ENCODE results near the gene KIF26B.
"Not testable (repeated sequence)": the region's sequence is repeated elsewhere in the genome, so short reads cannot be mapped to it uniquely, and the experiment has no call there.

The KIF26B gene

DNA sequence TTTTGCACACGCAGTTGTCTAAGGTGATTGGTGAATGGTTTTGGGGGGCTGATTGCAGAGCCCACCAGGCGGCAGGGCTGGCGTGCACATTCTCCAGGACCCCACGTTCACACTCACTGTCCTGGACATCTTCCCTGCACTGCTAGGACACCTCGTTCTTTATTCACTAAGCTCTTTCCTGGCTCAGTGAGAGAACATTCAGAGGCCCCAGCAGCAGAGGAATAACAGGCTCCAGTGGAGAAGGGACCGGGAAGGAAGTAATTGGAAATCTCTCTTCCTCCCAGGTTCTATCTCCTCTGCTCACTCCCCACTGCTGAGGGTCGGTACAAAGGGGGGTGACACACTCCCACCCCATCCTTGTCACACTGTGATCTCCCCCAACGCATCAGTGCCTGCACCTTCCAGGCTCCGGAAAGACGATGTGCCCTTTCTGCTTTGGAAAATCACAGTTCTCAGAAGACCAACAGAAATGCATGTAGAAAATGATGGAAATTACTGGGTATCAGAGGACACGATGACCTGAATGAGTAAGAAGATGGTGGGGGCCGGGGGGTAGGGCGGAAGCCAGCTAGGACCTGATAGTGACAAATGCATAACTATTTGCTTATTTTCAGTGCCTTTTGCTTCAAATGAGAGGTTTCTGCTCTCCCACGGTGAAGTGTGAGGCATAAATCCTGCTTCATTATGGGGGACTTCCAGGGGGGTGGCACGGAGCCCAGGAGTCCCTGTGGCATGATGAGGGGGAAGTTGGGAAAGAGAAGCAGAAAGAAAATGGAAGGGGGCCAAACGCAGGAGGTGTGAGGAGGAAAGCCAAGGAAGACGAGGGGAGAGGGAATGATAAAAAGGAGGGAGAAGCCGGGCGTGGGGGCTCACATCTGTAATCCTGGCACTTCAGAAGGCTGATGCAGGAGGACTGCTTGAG lies 25.2 kb upstream of the KIF26B start:
- FAIRE-seq (no peak), DNase-seq (ENCODE audit: insufficient read length, low spot score) (no peak)
- no peak for TF ChIP-seq POU2F2 (IDR thresholded peaks at IDR 0.05; ENCODE audit: low read depth, low read length)
- no peak for TF ChIP-seq POLR2AphosphoS5 (IDR thresholded peaks at IDR 0.05; ENCODE audit: low read depth, low read length)
- no peak for TF ChIP-seq PAX5 (IDR thresholded peaks at IDR 0.05; ENCODE audit: insufficient read depth, low read length, severe bottlenecking)
- no peak for TF ChIP-seq POLR2A (IDR thresholded peaks at IDR 0.05; ENCODE audit: low read depth, low read length)
- no peak for TF ChIP-seq TAF1 (IDR thresholded peaks at IDR 0.05; ENCODE audit: low read depth, low read length)
- no peak for TF ChIP-seq SPI1 (IDR thresholded peaks at IDR 0.05; ENCODE audit: low read depth, low read length)

DNA sequence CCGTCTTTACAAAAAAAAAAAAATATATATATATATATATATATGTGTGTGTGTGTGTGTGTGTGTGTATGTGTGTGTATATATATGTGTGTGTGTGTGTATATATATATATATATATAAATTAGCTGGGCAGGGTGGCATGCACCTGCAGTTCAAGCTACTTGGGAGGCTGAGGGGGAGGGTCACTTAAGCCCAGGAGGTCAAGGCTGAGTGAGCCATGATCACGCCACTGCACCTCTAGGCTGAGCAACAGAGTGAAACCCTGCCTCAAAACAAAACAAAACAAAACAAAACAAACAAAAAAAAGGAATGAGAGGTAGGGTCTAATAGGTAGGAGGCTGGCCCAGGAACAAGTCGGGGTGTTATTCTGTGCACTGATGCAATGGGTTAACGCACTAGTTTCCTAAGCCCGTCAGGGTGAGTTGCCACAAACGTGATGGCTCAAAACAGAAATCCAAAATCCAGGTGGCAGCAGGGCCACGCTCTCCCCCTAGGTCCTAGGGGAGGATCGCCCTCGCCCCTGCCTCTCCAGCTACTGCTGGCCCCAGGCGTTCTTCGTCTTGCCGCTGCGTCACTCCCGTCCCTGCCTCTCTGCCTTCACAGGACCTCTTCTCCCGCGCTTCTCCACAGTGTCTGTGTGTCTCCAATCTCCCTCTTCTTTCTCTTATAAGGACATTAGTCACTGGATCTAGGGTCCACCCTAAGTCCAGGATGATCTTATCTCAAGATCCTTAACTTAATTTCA lies 24.3 kb upstream of the KIF26B start:
- FAIRE-seq; DNase-seq (ENCODE audit: insufficient read length, low spot score): not testable (repeated sequence)

DNA sequence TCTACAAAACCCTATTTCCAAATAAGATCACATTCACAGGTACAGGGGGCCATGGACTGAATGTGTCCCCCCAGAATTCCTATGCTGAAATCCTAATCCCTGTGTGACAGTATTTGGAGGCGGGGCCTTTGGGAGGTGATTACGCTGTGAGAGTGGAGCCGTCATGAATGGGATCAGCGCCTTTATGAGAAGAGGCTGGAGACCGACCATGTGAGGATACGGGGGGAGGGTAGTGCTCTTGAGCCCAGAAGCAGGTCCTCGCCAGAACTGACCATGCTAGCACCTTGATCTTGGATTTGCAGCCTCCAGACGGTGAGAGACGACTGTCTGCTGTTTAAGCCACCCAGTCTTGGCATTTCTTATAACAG lies 23.8 kb upstream of the KIF26B start:
- TF ChIP-seq POLR2A (IDR thresholded peaks at IDR 0.05; ENCODE audit: low read depth, low read length) (no peak), POLR2AphosphoS5 (IDR thresholded peaks at IDR 0.05; ENCODE audit: low read depth, low read length) (no peak), PAX5 (IDR thresholded peaks at IDR 0.05; ENCODE audit: insufficient read depth, low read length, severe bottlenecking) (no peak), SPI1 (IDR thresholded peaks at IDR 0.05; ENCODE audit: low read depth, low read length) (no peak), TAF1 (IDR thresholded peaks at IDR 0.05; ENCODE audit: low read depth, low read length) (no peak), POU2F2 (IDR thresholded peaks at IDR 0.05; ENCODE audit: low read depth, low read length) (no peak)
- DNase-seq (ENCODE audit: insufficient read length, low spot score) (no peak), FAIRE-seq (no peak)

DNA sequence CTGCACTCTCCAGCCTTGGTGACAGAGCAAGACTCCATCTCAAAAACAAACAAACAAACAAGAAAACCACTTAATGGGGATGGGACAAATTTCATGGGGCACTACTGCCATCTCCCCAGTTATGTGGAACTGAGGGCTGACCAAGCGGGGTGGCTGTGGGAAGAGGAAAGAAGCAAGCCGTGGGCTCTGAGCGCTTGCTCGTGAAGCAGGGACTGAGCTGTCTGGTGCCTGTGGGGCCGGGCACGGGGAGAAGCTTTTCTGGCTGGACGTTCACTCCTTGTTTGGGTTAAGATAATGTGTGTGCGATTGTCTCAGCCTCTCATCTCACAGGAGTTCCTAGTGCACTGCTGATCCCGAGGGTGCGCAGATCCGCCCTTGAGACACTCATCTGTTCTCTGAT lies 22.0 kb upstream of the KIF26B start:
- FAIRE-seq = no peak
- no peak for TF ChIP-seq POU2F2 (IDR thresholded peaks at IDR 0.05; ENCODE audit: low read depth, low read length)
- no peak for TF ChIP-seq PAX5 (IDR thresholded peaks at IDR 0.05; ENCODE audit: insufficient read depth, low read length, severe bottlenecking)
- TF ChIP-seq SPI1 (IDR thresholded peaks at IDR 0.05; ENCODE audit: low read depth, low read length) = no peak
- no peak for TF ChIP-seq POLR2A (IDR thresholded peaks at IDR 0.05; ENCODE audit: low read depth, low read length)
- TF ChIP-seq POLR2AphosphoS5 (IDR thresholded peaks at IDR 0.05; ENCODE audit: low read depth, low read length) = no peak
- TF ChIP-seq TAF1 (IDR thresholded peaks at IDR 0.05; ENCODE audit: low read depth, low read length) = no peak

DNA sequence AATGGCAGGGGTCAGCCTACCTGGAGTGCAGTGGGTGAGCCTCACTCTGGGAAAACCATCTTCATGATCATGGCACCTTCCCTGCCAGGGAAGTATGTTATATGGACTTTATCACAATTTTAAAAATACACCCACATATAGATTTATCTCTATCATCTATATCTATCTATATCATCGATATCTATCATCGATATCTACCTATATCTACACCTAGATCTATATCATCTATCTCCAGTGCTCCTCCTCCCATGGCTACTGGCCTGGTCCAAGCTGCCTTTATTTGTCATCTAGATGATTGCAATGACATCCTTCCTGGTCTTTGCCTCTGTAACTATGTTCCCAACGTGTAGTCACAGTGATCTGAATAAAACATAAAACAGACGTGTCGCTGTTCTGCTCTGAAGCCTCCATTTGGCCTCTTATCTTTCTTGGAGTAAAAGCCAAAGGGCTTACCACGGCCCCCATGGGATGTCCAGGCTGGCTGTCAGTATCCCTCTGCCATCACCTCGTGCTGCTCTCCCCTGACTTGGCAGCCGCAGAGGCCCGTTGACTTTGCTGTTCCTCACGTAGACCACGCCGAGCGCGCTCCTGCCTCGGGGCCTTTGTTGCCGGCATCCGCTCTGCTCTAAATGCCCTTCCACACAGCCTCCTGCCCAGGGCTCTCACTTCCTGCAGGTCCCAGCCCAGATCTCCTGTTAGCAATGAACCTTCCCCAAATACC lies 20.6 kb upstream of the KIF26B start:
- DNase-seq (ENCODE audit: insufficient read length, low spot score) (no peak), FAIRE-seq (no peak)
- TF ChIP-seq POU2F2 (IDR thresholded peaks at IDR 0.05; ENCODE audit: low read depth, low read length) (no peak), PAX5 (IDR thresholded peaks at IDR 0.05; ENCODE audit: insufficient read depth, low read length, severe bottlenecking) (no peak), SPI1 (IDR thresholded peaks at IDR 0.05; ENCODE audit: low read depth, low read length) (no peak), POLR2A (IDR thresholded peaks at IDR 0.05; ENCODE audit: low read depth, low read length) (no peak), TAF1 (IDR thresholded peaks at IDR 0.05; ENCODE audit: low read depth, low read length) (no peak), POLR2AphosphoS5 (IDR thresholded peaks at IDR 0.05; ENCODE audit: low read depth, low read length) (no peak)

More for the DNA sequence above, 22.0 kb upstream of the KIF26B start:
- no peak for DNase-seq (ENCODE audit: insufficient read length, low spot score)

DNA sequence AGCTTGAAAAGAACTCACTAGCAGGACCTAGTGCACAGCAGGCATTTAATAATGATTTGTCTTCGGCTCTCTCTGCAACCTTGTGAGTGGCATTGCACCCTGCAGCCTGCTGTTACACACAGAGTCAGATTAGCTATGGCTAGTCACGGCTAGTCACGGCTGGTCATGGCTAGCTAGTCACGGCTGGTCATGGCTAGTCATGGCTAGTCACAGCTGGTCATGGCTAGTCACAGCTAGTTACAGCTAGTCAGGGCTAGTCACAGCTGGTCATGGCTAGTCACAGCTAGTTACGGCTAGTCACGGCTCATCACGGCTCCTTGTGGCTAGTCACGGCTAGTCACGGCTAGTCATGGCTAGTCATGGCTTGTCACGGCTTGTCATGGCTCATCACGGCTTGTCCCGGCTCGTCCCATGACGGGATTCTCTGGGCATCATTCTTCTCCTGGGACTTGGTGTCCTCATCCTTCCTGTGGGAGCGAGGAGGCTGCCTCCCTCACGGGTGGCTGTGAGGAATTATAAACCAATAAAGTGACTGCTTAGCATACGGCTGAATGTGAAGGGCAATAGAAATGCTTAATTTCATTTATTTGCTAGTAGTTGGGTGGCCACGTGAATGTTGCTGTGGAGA lies 12.5 kb upstream of the KIF26B start:
- FAIRE-seq = no peak
- DNase-seq (ENCODE audit: insufficient read length, low spot score) = no peak
- TF ChIP-seq SPI1 (IDR thresholded peaks at IDR 0.05; ENCODE audit: low read depth, low read length) (no peak), POU2F2 (IDR thresholded peaks at IDR 0.05; ENCODE audit: low read depth, low read length) (no peak), POLR2AphosphoS5 (IDR thresholded peaks at IDR 0.05; ENCODE audit: low read depth, low read length) (no peak), TAF1 (IDR thresholded peaks at IDR 0.05; ENCODE audit: low read depth, low read length) (no peak)

DNA sequence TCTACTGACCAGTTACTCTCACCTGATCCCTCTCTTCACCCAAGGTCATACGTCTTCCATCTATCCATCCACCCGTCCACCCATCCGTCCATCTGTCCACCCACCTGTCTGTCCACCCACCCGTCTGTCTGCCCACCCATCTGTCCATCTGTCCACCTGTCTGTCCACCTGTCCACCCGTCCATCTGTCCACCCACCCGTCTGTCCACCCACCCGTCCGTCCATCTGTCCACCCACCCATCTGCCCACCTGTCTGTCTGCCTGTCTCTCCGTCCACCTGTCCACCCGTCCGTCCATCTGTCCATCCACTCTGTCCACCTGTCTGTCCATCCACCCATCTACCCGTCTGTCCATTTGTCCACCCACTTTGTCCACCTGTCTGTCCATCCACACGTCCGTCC lies 11.8 kb upstream of the KIF26B start:
- DNase-seq (ENCODE audit: insufficient read length, low spot score) (no peak), FAIRE-seq (no peak)
- TF ChIP-seq PAX5 (IDR thresholded peaks at IDR 0.05; ENCODE audit: insufficient read depth, low read length, severe bottlenecking) (no peak), POLR2A (IDR thresholded peaks at IDR 0.05; ENCODE audit: low read depth, low read length) (no peak)

DNA sequence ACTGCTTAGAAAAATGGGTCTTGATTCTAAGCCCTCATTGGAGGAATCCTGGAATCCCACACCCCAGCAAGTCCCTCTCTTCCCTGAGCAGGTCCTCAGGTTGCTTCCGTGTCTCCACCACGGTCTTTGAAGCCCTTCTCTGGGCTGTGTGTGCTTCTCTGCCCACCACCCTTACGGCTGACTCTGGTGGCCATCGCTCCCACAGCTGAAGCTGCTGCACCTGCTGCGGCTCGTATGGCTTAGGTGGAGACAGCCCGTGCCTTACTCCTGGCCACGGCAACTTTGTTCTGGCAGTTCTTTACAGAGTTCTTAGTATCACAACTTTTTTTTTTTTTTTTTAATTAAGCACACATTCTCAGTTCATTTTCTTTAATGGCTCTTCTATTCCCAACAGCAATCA lies 10.9 kb upstream of the KIF26B start:
- DNase-seq (ENCODE audit: insufficient read length, low spot score) (no peak), FAIRE-seq (no peak)
- TF ChIP-seq PAX5 (IDR thresholded peaks at IDR 0.05; ENCODE audit: insufficient read depth, low read length, severe bottlenecking) = no peak
- no peak for TF ChIP-seq SPI1 (IDR thresholded peaks at IDR 0.05; ENCODE audit: low read depth, low read length)
- no peak for TF ChIP-seq POLR2AphosphoS5 (IDR thresholded peaks at IDR 0.05; ENCODE audit: low read depth, low read length)
- no peak for TF ChIP-seq POLR2A (IDR thresholded peaks at IDR 0.05; ENCODE audit: low read depth, low read length)
- no peak for TF ChIP-seq TAF1 (IDR thresholded peaks at IDR 0.05; ENCODE audit: low read depth, low read length)
- no peak for TF ChIP-seq POU2F2 (IDR thresholded peaks at IDR 0.05; ENCODE audit: low read depth, low read length)

DNA sequence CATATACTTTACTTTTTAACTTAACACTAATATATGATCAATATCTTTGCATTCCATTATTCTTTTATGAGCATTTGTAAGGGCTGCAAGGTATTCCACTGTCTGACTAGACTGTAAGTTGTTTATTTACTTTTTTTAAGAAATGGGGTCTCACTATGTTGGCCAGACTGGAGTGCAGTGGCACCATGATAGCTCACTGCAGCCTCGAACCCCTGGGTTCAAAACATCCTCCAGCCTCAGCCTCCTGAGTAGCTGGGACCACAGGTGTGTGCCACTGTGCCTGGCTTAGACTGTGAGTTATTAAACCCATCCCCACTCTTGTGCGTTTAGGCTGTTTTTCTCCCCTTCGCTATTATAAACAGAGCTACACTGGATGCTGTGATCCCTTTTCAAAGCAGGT lies 6.7 kb upstream of the KIF26B start:
- TF ChIP-seq SPI1 (IDR thresholded peaks at IDR 0.05; ENCODE audit: low read depth, low read length) = no peak
- no peak for TF ChIP-seq POLR2AphosphoS5 (IDR thresholded peaks at IDR 0.05; ENCODE audit: low read depth, low read length)
- no peak for TF ChIP-seq POU2F2 (IDR thresholded peaks at IDR 0.05; ENCODE audit: low read depth, low read length)
- TF ChIP-seq POLR2A (IDR thresholded peaks at IDR 0.05; ENCODE audit: low read depth, low read length) = no peak
- TF ChIP-seq PAX5 (IDR thresholded peaks at IDR 0.05; ENCODE audit: insufficient read depth, low read length, severe bottlenecking) = no peak
- TF ChIP-seq TAF1 (IDR thresholded peaks at IDR 0.05; ENCODE audit: low read depth, low read length) = no peak
- FAIRE-seq (no peak), DNase-seq (ENCODE audit: insufficient read length, low spot score) (no peak)
